ENCODE data around the gene RFPL1. TPM values are rescaled to one million over a fixed set of nuclear protein-coding genes. Genes with fewer than 3 reads are reported as not detected.

RFPL1 gene
- total and polyA plus RNA-seq, 2 donors, result 0.05 TPM

GRCh38 chr22:29449296-29449875 is 11.0 kb downstream of the RFPL1 start:
- Histone ChIP-seq H3K4me3 (ENCODE audit: low read length in 2 of 2) (no peak overlapping the region), H3K9me3 (ENCODE audit: control insufficient read depth in 2 of 2, insufficient read depth in 1 of 2, low read length in 1 of 2) (no peaks in the 10 kb centered on the region), H3K36me3 (ENCODE audit: control insufficient read depth in 2 of 2, insufficient read depth in 2 of 2, low read length in 1 of 2) (no peaks in the 10 kb centered on the region), H3K27ac (ENCODE audit: low read depth in 1 of 2, low read length in 1 of 2) (no peak overlapping the region), H3K27me3 (ENCODE audit: control insufficient read depth in 2 of 2, insufficient read depth in 1 of 2, low read length in 1 of 2) (no peaks in the 10 kb centered on the region), H3K4me1 (ENCODE audit: control insufficient read depth in 2 of 2, insufficient read depth in 2 of 2, low read length in 2 of 2) (no peaks in the 10 kb centered on the region)
- 95% methylated on average over 11 of the region's 11 CpGs for WGBS
- DNase-seq (ENCODE audit: low read depth in 6 of 9, low spot score in 9 of 9), result no peak

GRCh38 chr22:29450222-29450621 is 11.8 kb downstream of the RFPL1 start:
- Histone ChIP-seq H3K36me3 (ENCODE audit: control insufficient read depth in 2 of 2, insufficient read depth in 2 of 2, low read length in 1 of 2) (no peaks in the 10 kb centered on the region), H3K4me3 (ENCODE audit: low read length in 2 of 2) (no peak overlapping the region), H3K9me3 (ENCODE audit: control insufficient read depth in 2 of 2, insufficient read depth in 1 of 2, low read length in 1 of 2) (no peaks in the 10 kb centered on the region), H3K27me3 (ENCODE audit: control insufficient read depth in 2 of 2, insufficient read depth in 1 of 2, low read length in 1 of 2) (no peaks in the 10 kb centered on the region), H3K4me1 (ENCODE audit: control insufficient read depth in 2 of 2, insufficient read depth in 2 of 2, low read length in 2 of 2) (no peaks in the 10 kb centered on the region), H3K27ac (ENCODE audit: low read depth in 1 of 2, low read length in 1 of 2) (no peak overlapping the region)
- DNase-seq (ENCODE audit: low read depth in 6 of 9, low spot score in 9 of 9), result no peak
- WGBS, result 95% methylated on average over 8 of the region's 8 CpGs

DNA sequence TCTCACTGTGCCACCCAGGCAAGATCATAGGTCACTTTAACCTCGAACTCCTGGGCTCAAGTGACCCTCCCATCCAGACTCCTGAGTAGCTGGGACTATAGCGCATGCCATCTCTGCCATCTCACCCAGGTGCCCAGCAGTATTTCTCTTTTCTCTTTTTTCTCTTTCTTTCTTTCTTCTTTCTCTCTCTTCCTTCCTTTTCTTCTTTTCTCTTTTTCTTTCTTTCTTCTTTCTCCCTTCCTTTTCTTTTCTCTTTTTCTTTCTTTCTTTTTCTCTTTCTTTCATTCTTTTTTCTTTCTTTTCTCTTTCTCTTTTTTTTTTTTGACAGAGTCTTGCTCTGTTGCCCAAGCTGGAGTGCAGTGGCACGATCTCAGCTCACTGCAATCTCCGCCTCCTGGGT is 13.5 kb downstream of the RFPL1 start:
- WGBS, result 92% methylated on average over 4 of the region's 4 CpGs
- no peaks in the 10 kb centered on the region for H3K9me3 ChIP-seq (ENCODE audit: control insufficient read depth in 2 of 2, insufficient read depth in 1 of 2, low read length in 1 of 2)
- H3K36me3 ChIP-seq (ENCODE audit: control insufficient read depth in 2 of 2, insufficient read depth in 2 of 2, low read length in 1 of 2), result no peaks in the 10 kb centered on the region
- no peaks in the 10 kb centered on the region for H3K27me3 ChIP-seq (ENCODE audit: control insufficient read depth in 2 of 2, insufficient read depth in 1 of 2, low read length in 1 of 2)
- H3K4me1 ChIP-seq (ENCODE audit: control insufficient read depth in 2 of 2, insufficient read depth in 2 of 2, low read length in 2 of 2), result no peaks in the 10 kb centered on the region
- no peak overlapping the region for H3K4me3 ChIP-seq (ENCODE audit: low read length in 2 of 2)
- H3K27ac ChIP-seq (ENCODE audit: low read depth in 1 of 2, low read length in 1 of 2), result no peak overlapping the region
- DNase-seq (ENCODE audit: low read depth in 6 of 9, low spot score in 9 of 9), result no peak

GRCh38 chr22:29454276-29454675 is 15.9 kb downstream of the RFPL1 start:
- no peaks in the 10 kb centered on the region for H3K27me3 ChIP-seq (ENCODE audit: control insufficient read depth in 2 of 2, insufficient read depth in 1 of 2, low read length in 1 of 2)
- 94% methylated on average over 8 of the region's 8 CpGs for WGBS
- no peak for DNase-seq (ENCODE audit: low read depth in 6 of 9, low spot score in 9 of 9)
- H3K36me3 ChIP-seq (ENCODE audit: control insufficient read depth in 2 of 2, insufficient read depth in 2 of 2, low read length in 1 of 2), result no peaks in the 10 kb centered on the region
- H3K4me1 ChIP-seq (ENCODE audit: control insufficient read depth in 2 of 2, insufficient read depth in 2 of 2, low read length in 2 of 2), result no peaks in the 10 kb centered on the region
- H3K27ac ChIP-seq (ENCODE audit: low read depth in 1 of 2, low read length in 1 of 2), result no peak overlapping the region
- H3K9me3 ChIP-seq (ENCODE audit: control insufficient read depth in 2 of 2, insufficient read depth in 1 of 2, low read length in 1 of 2), result no peaks in the 10 kb centered on the region
- no peak overlapping the region for H3K4me3 ChIP-seq (ENCODE audit: low read length in 2 of 2)

DNA sequence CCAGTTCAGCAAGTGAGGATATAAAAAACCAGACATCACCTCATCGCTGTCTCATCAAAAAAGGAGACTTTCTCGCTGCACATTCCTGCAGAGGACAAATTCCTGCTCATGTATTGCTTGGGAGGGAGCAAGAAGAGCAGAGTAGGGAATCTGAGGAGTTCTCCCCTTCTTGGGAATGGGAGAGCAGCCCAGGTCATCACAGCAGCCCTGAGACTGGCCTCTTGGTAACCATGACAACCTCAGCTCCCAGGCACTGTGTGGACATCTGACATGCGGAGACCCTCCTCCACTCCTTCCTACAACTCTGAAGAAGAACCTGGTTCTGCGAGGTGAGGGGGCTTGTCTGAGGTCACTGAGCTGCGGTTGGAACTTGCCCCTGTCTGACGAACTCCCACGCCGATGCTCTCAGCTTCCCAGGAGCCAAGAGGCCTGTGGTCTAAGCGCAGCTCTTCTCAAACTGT is 17.9 kb downstream of the RFPL1 start:
- Histone ChIP-seq H3K4me3 (ENCODE audit: low read length in 2 of 2) (no peak overlapping the region), H3K4me1 (ENCODE audit: control insufficient read depth in 2 of 2, insufficient read depth in 2 of 2, low read length in 2 of 2) (no peaks in the 10 kb centered on the region), H3K27ac (ENCODE audit: low read depth in 1 of 2, low read length in 1 of 2) (no peak overlapping the region), H3K27me3 (ENCODE audit: control insufficient read depth in 2 of 2, insufficient read depth in 1 of 2, low read length in 1 of 2) (no peaks in the 10 kb centered on the region), H3K9me3 (ENCODE audit: control insufficient read depth in 2 of 2, insufficient read depth in 1 of 2, low read length in 1 of 2) (no peaks in the 10 kb centered on the region), H3K36me3 (ENCODE audit: control insufficient read depth in 2 of 2, insufficient read depth in 2 of 2, low read length in 1 of 2) (no peaks in the 10 kb centered on the region)
- no peak for DNase-seq (ENCODE audit: low read depth in 6 of 9, low spot score in 9 of 9)
- 93% methylated on average over 9 of the region's 9 CpGs for WGBS

- Histone ChIP-seq H3K4me3 (ENCODE audit: low read length in 2 of 2) (no peak overlapping the region), H3K27me3 (ENCODE audit: control insufficient read depth in 2 of 2, insufficient read depth in 1 of 2, low read length in 1 of 2) (no peaks in the 10 kb centered on the region), H3K4me1 (ENCODE audit: control insufficient read depth in 2 of 2, insufficient read depth in 2 of 2, low read length in 2 of 2) (no peaks in the 10 kb centered on the region), H3K9me3 (ENCODE audit: control insufficient read depth in 2 of 2, insufficient read depth in 1 of 2, low read length in 1 of 2) (no peaks in the 10 kb centered on the region), H3K36me3 (ENCODE audit: control insufficient read depth in 2 of 2, insufficient read depth in 2 of 2, low read length in 1 of 2) (no peaks in the 10 kb centered on the region), H3K27ac (ENCODE audit: low read depth in 1 of 2, low read length in 1 of 2) (no peak overlapping the region)
- DNase-seq (ENCODE audit: low read depth in 6 of 9, low spot score in 9 of 9), result peak in 3 of 9 donors; percentile 11 to 37 (median 21)
- WGBS, result 36% methylated on average over 4 of the region's 4 CpGs
Measured at GRCh38 chr22:29457730-29458129, 19.3 kb downstream of the RFPL1 start.

- no peak for DNase-seq (ENCODE audit: low read depth in 6 of 9, low spot score in 9 of 9)
- no peaks in the 10 kb centered on the region for H3K4me1 ChIP-seq (ENCODE audit: control insufficient read depth in 2 of 2, insufficient read depth in 2 of 2, low read length in 2 of 2)
- H3K27ac ChIP-seq (ENCODE audit: low read depth in 1 of 2, low read length in 1 of 2), result no peak overlapping the region
- H3K9me3 ChIP-seq (ENCODE audit: control insufficient read depth in 2 of 2, insufficient read depth in 1 of 2, low read length in 1 of 2), result no peaks in the 10 kb centered on the region
- H3K27me3 ChIP-seq (ENCODE audit: control insufficient read depth in 2 of 2, insufficient read depth in 1 of 2, low read length in 1 of 2), result no peaks in the 10 kb centered on the region
- no peak overlapping the region for H3K4me3 ChIP-seq (ENCODE audit: low read length in 2 of 2)
- no peaks in the 10 kb centered on the region for H3K36me3 ChIP-seq (ENCODE audit: control insufficient read depth in 2 of 2, insufficient read depth in 2 of 2, low read length in 1 of 2)
Measured at GRCh38 chr22:29458551-29458950, 20.2 kb downstream of the RFPL1 start.

DNA sequence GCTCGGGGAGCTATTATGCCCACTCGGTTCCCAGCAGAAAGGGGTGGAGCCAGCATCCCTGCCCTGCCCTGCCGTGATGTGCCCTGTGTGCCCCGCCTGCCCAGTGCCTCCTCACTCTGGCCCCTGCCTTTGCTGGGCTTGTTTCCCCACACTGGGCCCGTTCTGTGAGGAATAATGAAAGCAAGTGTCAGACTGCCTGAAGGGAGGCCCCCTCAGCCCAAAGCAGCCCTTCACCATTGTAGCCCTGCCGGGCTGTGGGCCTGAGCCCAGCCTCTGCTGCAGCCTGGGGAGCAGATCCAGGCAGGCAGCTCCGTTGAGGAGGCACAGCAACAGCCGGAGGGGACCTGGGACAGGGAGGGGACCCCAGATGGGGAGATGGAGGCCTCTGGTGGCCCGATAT is 21.4 kb downstream of the RFPL1 start:
- Histone ChIP-seq H3K9me3 (ENCODE audit: control insufficient read depth in 2 of 2, insufficient read depth in 1 of 2, low read length in 1 of 2) (no peaks in the 10 kb centered on the region), H3K27ac (ENCODE audit: low read depth in 1 of 2, low read length in 1 of 2) (no peak overlapping the region), H3K27me3 (ENCODE audit: control insufficient read depth in 2 of 2, insufficient read depth in 1 of 2, low read length in 1 of 2) (no peaks in the 10 kb centered on the region), H3K4me3 (ENCODE audit: low read length in 2 of 2) (no peak overlapping the region), H3K36me3 (ENCODE audit: control insufficient read depth in 2 of 2, insufficient read depth in 2 of 2, low read length in 1 of 2) (no peaks in the 10 kb centered on the region), H3K4me1 (ENCODE audit: control insufficient read depth in 2 of 2, insufficient read depth in 2 of 2, low read length in 2 of 2) (no peaks in the 10 kb centered on the region)
- DNase-seq (ENCODE audit: low read depth in 6 of 9, low spot score in 9 of 9), result no peak
- WGBS, result 93% methylated on average over 9 of the region's 9 CpGs

DNA sequence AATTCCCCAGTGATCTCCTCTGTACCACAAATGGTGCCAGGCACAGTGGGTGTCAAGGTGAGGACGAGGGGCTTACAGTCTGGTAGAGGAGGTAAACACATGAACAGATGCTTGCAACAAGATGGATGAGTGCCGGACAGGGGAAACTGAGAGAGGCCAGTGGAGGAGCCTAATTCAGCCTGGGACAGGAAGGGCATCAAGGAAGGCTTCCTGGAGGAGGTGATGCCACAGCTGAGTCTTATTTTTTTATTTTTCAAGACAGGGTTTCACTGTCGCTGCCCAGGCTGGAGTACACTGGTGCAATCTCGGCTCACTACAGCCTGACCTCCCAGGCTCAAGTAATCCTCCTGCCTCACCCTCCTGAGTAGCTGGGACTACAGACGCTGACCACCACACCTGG is 22.9 kb downstream of the RFPL1 start:
- H3K9me3 ChIP-seq (ENCODE audit: control insufficient read depth in 2 of 2, insufficient read depth in 1 of 2, low read length in 1 of 2), result no peaks in the 10 kb centered on the region
- no peaks in the 10 kb centered on the region for H3K36me3 ChIP-seq (ENCODE audit: control insufficient read depth in 2 of 2, insufficient read depth in 2 of 2, low read length in 1 of 2)
- WGBS, result 97% methylated on average over 5 of the region's 5 CpGs
- H3K4me1 ChIP-seq (ENCODE audit: control insufficient read depth in 2 of 2, insufficient read depth in 2 of 2, low read length in 2 of 2), result no peaks in the 10 kb centered on the region
- H3K27me3 ChIP-seq (ENCODE audit: control insufficient read depth in 2 of 2, insufficient read depth in 1 of 2, low read length in 1 of 2), result no peaks in the 10 kb centered on the region
- no peak for DNase-seq (ENCODE audit: low read depth in 6 of 9, low spot score in 9 of 9)
- H3K27ac ChIP-seq (ENCODE audit: low read depth in 1 of 2, low read length in 1 of 2), result no peak overlapping the region
- H3K4me3 ChIP-seq (ENCODE audit: low read length in 2 of 2), result no peak overlapping the region

DNA sequence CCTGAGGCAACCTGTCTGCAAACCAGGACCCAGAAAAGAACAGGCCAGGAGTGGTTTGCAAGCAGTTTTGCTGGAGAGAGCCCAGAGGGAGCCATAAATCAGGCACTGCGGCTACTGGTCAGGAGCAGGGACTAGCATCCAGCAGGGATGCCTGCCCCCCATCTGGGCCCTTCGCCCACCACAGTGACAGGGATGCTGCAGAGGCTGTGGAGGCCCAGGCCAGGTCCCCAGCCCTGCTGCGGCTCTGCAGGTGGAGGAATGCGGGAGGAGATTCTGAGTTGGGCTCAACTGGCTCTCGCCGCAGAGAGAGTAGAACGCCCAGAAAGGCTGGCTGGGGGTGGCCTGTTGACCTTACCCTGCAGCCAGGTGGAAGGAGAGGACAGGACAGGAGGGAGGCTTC is 25.2 kb downstream of the RFPL1 start:
- H3K36me3 ChIP-seq (ENCODE audit: control insufficient read depth in 2 of 2, insufficient read depth in 2 of 2, low read length in 1 of 2), result no peaks in the 10 kb centered on the region
- DNase-seq (ENCODE audit: low read depth in 6 of 9, low spot score in 9 of 9), result no peak
- H3K27ac ChIP-seq (ENCODE audit: low read depth in 1 of 2, low read length in 1 of 2), result no peak overlapping the region
- peaks cover 0 to 8% of the 10 kb centered on the region in 2 donors for H3K27me3 ChIP-seq (ENCODE audit: control insufficient read depth in 2 of 2, insufficient read depth in 1 of 2, low read length in 1 of 2)
- no peak overlapping the region for H3K4me3 ChIP-seq (ENCODE audit: low read length in 2 of 2)
- WGBS, result 95% methylated on average over 7 of the region's 7 CpGs
- H3K4me1 ChIP-seq (ENCODE audit: control insufficient read depth in 2 of 2, insufficient read depth in 2 of 2, low read length in 2 of 2), result no peaks in the 10 kb centered on the region
- no peaks in the 10 kb centered on the region for H3K9me3 ChIP-seq (ENCODE audit: control insufficient read depth in 2 of 2, insufficient read depth in 1 of 2, low read length in 1 of 2)
